Liver (tissue), 9 donors: Measurements from ENCODE around the gene GNAO1. TPM values are rescaled to one million over a fixed set of nuclear protein-coding genes. Genes with fewer than 3 reads are reported as not detected.

Experiments
- DNase-seq: peaks from one replicate; pipeline ENCODE4 v3.0.0-alpha.2; 2017; ENCODE audit warnings: low spot score
- H3K27ac ChIP-seq, 2 donors: one replicate each; pipeline ENCODE4 v1.7.0; 2013; ENCODE audit warnings: inconsistent platforms in 2 of 2, low read length in 2 of 2, control low read depth in 1 of 2, low read depth in 1 of 2, mild to moderate bottlenecking in 1 of 2
- H3K27me3 ChIP-seq, 4 donors: one replicate each; pipeline versions ENCODE4 v1.6.1 to v1.7.0; 2013; ENCODE audit warnings: low read length in 3 of 4, inconsistent platforms in 1 of 4, mild to moderate bottlenecking in 1 of 4, moderate library complexity in 1 of 4; ENCODE audit not compliant: control insufficient read depth in 4 of 4, insufficient read depth in 4 of 4
- H3K36me3 ChIP-seq, 4 donors: one replicate each; pipeline versions ENCODE4 v1.6.1 to v1.7.0; 2013; ENCODE audit warnings: low read length in 3 of 4, mild to moderate bottlenecking in 3 of 4, low read depth in 1 of 4, moderate library complexity in 1 of 4; ENCODE audit not compliant: control insufficient read depth in 4 of 4, insufficient read depth in 3 of 4
- H3K4me1 ChIP-seq, 4 donors: one replicate each; pipeline versions ENCODE4 v1.6.1 to v1.7.0; 2013; ENCODE audit warnings: low read length in 3 of 4, mild to moderate bottlenecking in 3 of 4, moderate library complexity in 1 of 4; ENCODE audit not compliant: control insufficient read depth in 4 of 4, insufficient read depth in 4 of 4
- H3K4me3 ChIP-seq, 3 donors: one replicate each; pipeline versions ENCODE4 v1.6.1 to v1.7.0; 2013; ENCODE audit warnings: low read length in 3 of 3, control low read depth in 1 of 3, low read depth in 1 of 3, mild to moderate bottlenecking in 1 of 3
- H3K9ac ChIP-seq, 2 donors: one replicate each; pipeline ENCODE4 v1.7.0; 2013; ENCODE audit warnings: low read length in 2 of 2, mild to moderate bottlenecking in 2 of 2, moderate library complexity in 2 of 2, control low read depth in 1 of 2, low read depth in 1 of 2
- H3K9me3 ChIP-seq, 4 donors: one replicate each; pipeline versions ENCODE4 v1.6.1 to v1.7.0; 2013; ENCODE audit warnings: low read length in 3 of 4; ENCODE audit not compliant: control insufficient read depth in 4 of 4
- ATF3 ChIP-seq: IDR thresholded peaks from 2 replicates; pipeline ENCODE4 v1.6.1; 2016; ENCODE audit warnings: antibody characterized with exemption
- CTCF ChIP-seq: fragments of 150-350 bp; IDR thresholded peaks from 2 replicates; pipeline ENCODE4 v1.5.1; 2017; ENCODE audit warnings: improper control_type of control experiment, low read depth, low read length; ENCODE audit not compliant: missing input control
- EGR1 ChIP-seq, 2 donors: IDR thresholded peaks; 2 replicates each; pipeline ENCODE4 v1.6.1; 2016 to 2018; ENCODE audit warnings: antibody characterized with exemption in 2 of 2, low read depth in 2 of 2
- FOXA1 ChIP-seq: IDR thresholded peaks from 2 replicates; pipeline ENCODE4 v1.6.1; 2016; ENCODE audit warnings: antibody characterized with exemption
- FOXA2 ChIP-seq: IDR thresholded peaks from 2 replicates; pipeline ENCODE4 v1.6.1; 2016; ENCODE audit warnings: antibody characterized with exemption
- GABPA ChIP-seq, 2 donors: IDR thresholded peaks in 1 of 2; conservative IDR thresholded peaks in 1 of 2; 2 replicates each; pipeline ENCODE4 v1.6.1; 2016; ENCODE audit warnings: antibody characterized with exemption in 2 of 2, mild to moderate bottlenecking in 1 of 2, moderate library complexity in 1 of 2
- HNF4A ChIP-seq, 2 donors: conservative IDR thresholded peaks; 2 replicates each; pipeline ENCODE4 v1.6.1; 2016; ENCODE audit warnings: antibody characterized with exemption in 2 of 2, mild to moderate bottlenecking in 2 of 2
- HNF4G ChIP-seq: IDR thresholded peaks from 2 replicates; pipeline ENCODE4 v1.6.1; 2016; ENCODE audit warnings: antibody characterized with exemption
- JUND ChIP-seq, 2 donors: IDR thresholded peaks; 2 replicates each; pipeline ENCODE4 v1.6.1; 2016; ENCODE audit warnings: antibody characterized with exemption in 2 of 2
- MAX ChIP-seq: IDR thresholded peaks from 2 replicates; pipeline ENCODE4 v1.6.1; 2016; ENCODE audit warnings: antibody characterized with exemption
- NR2F2 ChIP-seq: IDR thresholded peaks from 2 replicates; pipeline ENCODE4 v1.6.1; 2016; ENCODE audit warnings: antibody characterized with exemption
- RAD21 ChIP-seq, 2 donors: IDR thresholded peaks; 2 replicates each; pipeline ENCODE4 v1.6.1; 2016; ENCODE audit warnings: antibody characterized with exemption in 2 of 2, mild to moderate bottlenecking in 2 of 2
- REST ChIP-seq: IDR thresholded peaks from 2 replicates; pipeline ENCODE4 v1.6.1; 2016; ENCODE audit warnings: antibody characterized with exemption, mild to moderate bottlenecking
- RXRA ChIP-seq, 2 donors: IDR thresholded peaks; 2 replicates each; pipeline ENCODE4 v1.6.1; 2017 to 2018; ENCODE audit warnings: antibody characterized with exemption in 2 of 2, mild to moderate bottlenecking in 1 of 2
- SP1 ChIP-seq: IDR thresholded peaks from 2 replicates; pipeline ENCODE4 v1.6.1; 2018; ENCODE audit warnings: antibody characterized with exemption, mild to moderate bottlenecking
- WGBS: extraction: QIAGEN DNeasy Blood & Tissue Kit; methylation state at CpG from one replicate; pipeline ENCODE4 v1.1.7; 2013; 5-methylcytosine and 5-hydroxymethylcytosine counted together
- polyA plus RNA-seq, 2 donors: library from polyadenylated mRNA; stranded (reverse) in 1 of 2; unstranded in 1 of 2; fragments of 200-250 nt in 1 of 2; fragments of >200 nt in 1 of 2; fragmentation: Nextera tagmentation in 1 of 2; extraction: Ambion mirVana in 1 of 2; gene quantifications; one replicate each; pipeline versions ENCODE4 v1.2.1 to v1.2.3, GENCODE V29; 2013 to 2015
- total RNA-seq, 2 donors: library from RNA; depleted of rRNA; stranded (reverse); fragments of >200 nt; gene quantifications; one replicate each; pipeline ENCODE4 v1.2.3, GENCODE V29; 2014
- donor health status: healthy.
- donor health status: healthy.
- donor health status: healthy.
- donor health status: healthy.
- donor health status: healthy.

The GNAO1 gene
- total and polyA plus RNA-seq, 4 donors = 0.61 to 15.1 (median 7.0) TPM

GRCh38 chr16:56258508-56259424 is 67.5 kb downstream of the GNAO1 start:
- Histone ChIP-seq H3K4me1 (peaks cover 15 to 67% (median 41%) of the 10 kb centered on the region in 4 donors), H3K9me3 (no peaks in the 10 kb centered on the region), H3K27me3 (no peaks in the 10 kb centered on the region), H3K9ac (no peak overlapping the region), H3K36me3 (no peaks in the 10 kb centered on the region), H3K4me3 (no peak overlapping the region), H3K27ac (peak overlapping the region in 1 of 2 donors; percentile 23)
- 84% methylated on average over 8 of the region's 8 CpGs for WGBS
- peak in 1 of 2 donors; percentile 66 for TF ChIP-seq HNF4A (conservative IDR thresholded peaks at IDR 0.05)
- peak; percentile 11 for TF ChIP-seq FOXA1
- no peak for TF ChIP-seq SP1
- no peak for TF ChIP-seq GABPA (IDR thresholded peaks at IDR 0.05 in 1 of 2, conservative IDR thresholded peaks at IDR 0.05 in 1 of 2)
- peak in 1 of 2 donors; percentile 66 for TF ChIP-seq RXRA (IDR thresholded peaks at IDR 0.05)
- DNase-seq = no peak

GRCh38 chr16:56259425-56259779 is 68.1 kb downstream of the GNAO1 start:
- 92% methylated on average over 4 of the region's 4 CpGs for WGBS
- no peak for DNase-seq
- H3K36me3 ChIP-seq = no peaks in the 10 kb centered on the region
- H3K9ac ChIP-seq = no peak overlapping the region
- H3K27me3 ChIP-seq = no peaks in the 10 kb centered on the region
- H3K27ac ChIP-seq = no peak overlapping the region
- H3K4me3 ChIP-seq = no peak overlapping the region
- H3K9me3 ChIP-seq = no peaks in the 10 kb centered on the region
- peaks cover 18 to 73% (median 45%) of the 10 kb centered on the region in 4 donors for H3K4me1 ChIP-seq
- no peak for TF ChIP-seq GABPA (IDR thresholded peaks at IDR 0.05 in 1 of 2, conservative IDR thresholded peaks at IDR 0.05 in 1 of 2)
- no peak for TF ChIP-seq HNF4A (conservative IDR thresholded peaks at IDR 0.05)
- no peak for TF ChIP-seq MAX
- TF ChIP-seq JUND (IDR thresholded peaks at IDR 0.05) = no peak
- TF ChIP-seq RAD21 (IDR thresholded peaks at IDR 0.05) = no peak

GRCh38 chr16:56260378-56261160 is 69.3 kb downstream of the GNAO1 start:
- no peak for DNase-seq
- Histone ChIP-seq H3K27ac (no peak overlapping the region), H3K4me1 (peaks cover 20 to 72% (median 49%) of the 10 kb centered on the region in 4 donors), H3K36me3 (no peaks in the 10 kb centered on the region), H3K9me3 (no peaks in the 10 kb centered on the region), H3K27me3 (no peaks in the 10 kb centered on the region), H3K4me3 (no peak overlapping the region), H3K9ac (no peak overlapping the region)
- no peak for TF ChIP-seq HNF4G
- TF ChIP-seq GABPA (IDR thresholded peaks at IDR 0.05 in 1 of 2, conservative IDR thresholded peaks at IDR 0.05 in 1 of 2) = no peak
- TF ChIP-seq RXRA (IDR thresholded peaks at IDR 0.05) = no peak
- TF ChIP-seq MAX = no peak
- no peak for TF ChIP-seq CTCF
- no peak for TF ChIP-seq RAD21 (IDR thresholded peaks at IDR 0.05)
- no peak for TF ChIP-seq ATF3
- no peak for TF ChIP-seq FOXA2
- TF ChIP-seq EGR1 (IDR thresholded peaks at IDR 0.05; ENCODE audit: low read depth in 2 of 2) = no peak
- TF ChIP-seq NR2F2 = no peak
- TF ChIP-seq JUND (IDR thresholded peaks at IDR 0.05) = no peak
- no peak for TF ChIP-seq SP1
- TF ChIP-seq REST = no peak
- WGBS = 95% methylated on average over 13 of the region's 13 CpGs
